ENCODE measurements around the gene MEGF11.

GRCh38 chr15:66069751-66070150 is 183.8 kb downstream of the MEGF11 start:
- TF ChIP-seq, protein P1, sequence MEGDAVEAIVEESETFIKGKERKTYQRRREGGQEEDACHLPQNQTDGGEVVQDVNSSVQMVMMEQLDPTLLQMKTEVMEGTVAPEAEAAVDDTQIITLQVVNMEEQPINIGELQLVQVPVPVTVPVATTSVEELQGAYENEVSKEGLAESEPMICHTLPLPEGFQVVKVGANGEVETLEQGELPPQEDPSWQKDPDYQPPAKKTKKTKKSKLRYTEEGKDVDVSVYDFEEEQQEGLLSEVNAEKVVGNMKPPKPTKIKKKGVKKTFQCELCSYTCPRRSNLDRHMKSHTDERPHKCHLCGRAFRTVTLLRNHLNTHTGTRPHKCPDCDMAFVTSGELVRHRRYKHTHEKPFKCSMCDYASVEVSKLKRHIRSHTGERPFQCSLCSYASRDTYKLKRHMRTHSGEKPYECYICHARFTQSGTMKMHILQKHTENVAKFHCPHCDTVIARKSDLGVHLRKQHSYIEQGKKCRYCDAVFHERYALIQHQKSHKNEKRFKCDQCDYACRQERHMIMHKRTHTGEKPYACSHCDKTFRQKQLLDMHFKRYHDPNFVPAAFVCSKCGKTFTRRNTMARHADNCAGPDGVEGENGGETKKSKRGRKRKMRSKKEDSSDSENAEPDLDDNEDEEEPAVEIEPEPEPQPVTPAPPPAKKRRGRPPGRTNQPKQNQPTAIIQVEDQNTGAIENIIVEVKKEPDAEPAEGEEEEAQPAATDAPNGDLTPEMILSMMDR (IDR thresholded peaks at IDR 0.05; ENCODE audit: insufficient read depth, low read length): no peak
- no peak for TF ChIP-seq POLR2AphosphoS5 (IDR thresholded peaks at IDR 0.05; ENCODE audit: low read depth)
- TF ChIP-seq REST (IDR thresholded peaks at IDR 0.05; ENCODE audit: insufficient replicate concordance, low read depth): no peak
- TF ChIP-seq GABPA (IDR thresholded peaks at IDR 0.05; ENCODE audit: low read depth): no peak
- TF ChIP-seq SPI1 (IDR thresholded peaks at IDR 0.05; ENCODE audit: borderline replicate concordance, low read depth): no peak
